ENCODE results near the gene CR1.
"Not testable (repeated sequence)": the region's sequence is repeated elsewhere in the genome, so short reads cannot be mapped to it uniquely, and the experiment has no call there.

GRCh38 chr1:207639362-207639761 lies 143.4 kb downstream of the CR1 start:
- TF ChIP-seq CTCF (IDR thresholded peaks at IDR 0.05; ENCODE audit: low read depth, low read length); POLR2A (IDR thresholded peaks at IDR 0.05; ENCODE audit: extremely low read depth, insufficient read length); MAX (IDR thresholded peaks at IDR 0.05; ENCODE audit: low read depth, low read length): not testable (repeated sequence)
